H9 (cell line): ENCODE data around the gene BPIFB6. TPM values are rescaled to one million over a fixed set of nuclear protein-coding genes. Genes with fewer than 3 reads are reported as not detected.

Experiments used
- DNase-seq: peaks from one replicate; pipeline ENCODE4 v3.0.0-alpha.2; 2017
- H2AFZ ChIP-seq: one replicate; pipeline ENCODE4 v1.6.1; 2013; ENCODE audit warnings: mild to moderate bottlenecking, low read length, control low read depth, moderate library complexity
- H2AK5ac ChIP-seq: 2 replicates; pipeline ENCODE4 v1.6.1; 2013; ENCODE audit warnings: low read length, control low read depth, mixed read lengths; ENCODE audit not compliant: insufficient read length
- H2BK120ac ChIP-seq: one replicate; pipeline ENCODE4 v1.6.1; 2013; ENCODE audit warnings: low read depth, mild to moderate bottlenecking, low read length, control low read depth, inconsistent platforms; ENCODE audit not compliant: poor library complexity, severe bottlenecking
- H2BK12ac ChIP-seq: 2 replicates; pipeline ENCODE4 v1.6.1; 2013; ENCODE audit warnings: low read length, control low read depth, mixed read lengths, low read depth; ENCODE audit not compliant: insufficient read length
- H2BK15ac ChIP-seq: 2 replicates; pipeline ENCODE4 v1.6.1; 2013; ENCODE audit warnings: low read depth, low read length, control low read depth
- H2BK20ac ChIP-seq: one replicate; pipeline ENCODE4 v1.6.1; 2013; ENCODE audit warnings: low read depth, mild to moderate bottlenecking, low read length, control low read depth, inconsistent platforms; ENCODE audit not compliant: poor library complexity, severe bottlenecking
- H2BK5ac ChIP-seq: 2 replicates; pipeline ENCODE4 v1.6.1; 2013; ENCODE audit warnings: low read length, control low read depth, mixed read lengths; ENCODE audit not compliant: insufficient read length
- H3K14ac ChIP-seq: 2 replicates; pipeline ENCODE4 v1.6.1; 2013; ENCODE audit warnings: low read length, control low read depth; ENCODE audit not compliant: insufficient read depth
- H3K18ac ChIP-seq: 2 replicates; pipeline ENCODE4 v1.6.1; 2013; ENCODE audit warnings: low read depth, mild to moderate bottlenecking, mixed read lengths, low read length, control low read depth; ENCODE audit not compliant: insufficient read length
- H3K23ac ChIP-seq: 2 replicates; pipeline ENCODE4 v1.6.1; 2013; ENCODE audit warnings: low read length, control low read depth, mixed read lengths, low read depth; ENCODE audit not compliant: insufficient read length
- H3K23me2 ChIP-seq: 2 replicates; pipeline ENCODE4 v1.6.1; 2013; ENCODE audit warnings: low read depth, mild to moderate bottlenecking, mixed read lengths, low read length, control low read depth; ENCODE audit not compliant: insufficient read length, poor library complexity, severe bottlenecking
- H3K27ac ChIP-seq: 2 replicates; pipeline ENCODE4 v1.5.1; 2013; ENCODE audit warnings: low read length, control low read depth, mixed read lengths, low read depth; ENCODE audit not compliant: insufficient read length
- H3K27me3 ChIP-seq: 2 replicates; pipeline ENCODE4 v1.6.1; 2013; ENCODE audit warnings: low read length, control low read depth, inconsistent platforms; ENCODE audit not compliant: insufficient read depth
- H3K4ac ChIP-seq: 2 replicates; pipeline ENCODE4 v1.6.1; 2013; ENCODE audit warnings: low read depth, mild to moderate bottlenecking, control low read depth, inconsistent platforms, low read length, moderate library complexity
- H3K4me1 ChIP-seq: 2 replicates; pipeline ENCODE4 v1.6.1; 2013; ENCODE audit warnings: low read length, control low read depth, inconsistent platforms; ENCODE audit not compliant: insufficient read depth
- H3K4me2 ChIP-seq: 2 replicates; pipeline ENCODE4 v1.6.1; 2013; ENCODE audit warnings: low read length, control low read depth, mixed read lengths; ENCODE audit not compliant: insufficient read length, insufficient read depth
- H3K56ac ChIP-seq: 2 replicates; pipeline ENCODE4 v1.6.1; 2013; ENCODE audit warnings: low read depth, mild to moderate bottlenecking, mixed read lengths, low read length, control low read depth; ENCODE audit not compliant: insufficient read length
- H3K79me1 ChIP-seq: 2 replicates; pipeline ENCODE4 v1.6.1; 2013; ENCODE audit warnings: low read depth, mild to moderate bottlenecking, moderate library complexity, low read length, control low read depth, inconsistent platforms; ENCODE audit not compliant: insufficient read depth, poor library complexity, severe bottlenecking
- H3K79me2 ChIP-seq: 2 replicates; pipeline ENCODE4 v1.6.1; 2013; ENCODE audit warnings: low read length, control low read depth, inconsistent platforms; ENCODE audit not compliant: insufficient read depth
- H3K9ac ChIP-seq: 2 replicates; pipeline ENCODE4 v1.6.1; 2013; ENCODE audit warnings: low read length, control low read depth, mixed read lengths; ENCODE audit not compliant: insufficient read length; ENCODE audit errors: extremely low read depth
- H3K9me3 ChIP-seq: one replicate; pipeline ENCODE4 v1.6.1; 2013; ENCODE audit warnings: low read depth, low read length, inconsistent platforms; ENCODE audit not compliant: control insufficient read depth
- H3T11ph ChIP-seq: one replicate; pipeline ENCODE4 v1.6.1; 2013; ENCODE audit warnings: mild to moderate bottlenecking, low read length, control low read depth, inconsistent platforms
- H4K20me1 ChIP-seq: one replicate; pipeline ENCODE4 v1.6.1; 2013; ENCODE audit not compliant: control insufficient read depth, insufficient read length, insufficient read depth
- H4K5ac ChIP-seq: 2 replicates; pipeline ENCODE4 v1.6.1; 2013; ENCODE audit warnings: low read depth, mild to moderate bottlenecking, mixed read lengths, low read length, control low read depth; ENCODE audit not compliant: insufficient read length
- H4K8ac ChIP-seq: replicated peaks from 2 replicates; pipeline ENCODE4 v1.6.1; 2013; ENCODE audit warnings: low read length, control low read depth, mixed read lengths, low read depth; ENCODE audit not compliant: insufficient read length
- H4K91ac ChIP-seq: 2 replicates; pipeline ENCODE4 v1.6.1; 2013; ENCODE audit warnings: low read depth, mild to moderate bottlenecking, moderate library complexity, mixed read lengths, low read length, control low read depth; ENCODE audit not compliant: insufficient read length
- H3K27ac Mint-ChIP-seq, 3 experiments: 2 replicates in 2 of 3; 3 replicates in 1 of 3; pipeline ENCODE4 v1.8.0; 2020 to 2021; ENCODE audit warnings: mixed read lengths in 3 of 3, mild to moderate bottlenecking in 1 of 3, moderate library complexity in 1 of 3
- H3K27me3 Mint-ChIP-seq: 2 replicates; pipeline ENCODE4 v1.8.0; 2021; ENCODE audit warnings: low read depth, mild to moderate bottlenecking, moderate library complexity, mixed read lengths
- H3K36me3 Mint-ChIP-seq, 3 experiments: 2 replicates in 2 of 3; 3 replicates in 1 of 3; pipeline ENCODE4 v1.8.0; 2020 to 2021; ENCODE audit warnings: low read depth in 3 of 3, mixed read lengths in 3 of 3; ENCODE audit not compliant: insufficient read depth in 1 of 3
- H3K4me1 Mint-ChIP-seq, 2 experiments: 2 replicates each; pipeline ENCODE4 v1.8.0; 2020; ENCODE audit warnings: mixed read lengths in 2 of 2
- H3K4me3 Mint-ChIP-seq, 2 experiments: 2 replicates in 1 of 2; 3 replicates in 1 of 2; pipeline ENCODE4 v1.8.0; 2020 to 2021; ENCODE audit warnings: mild to moderate bottlenecking in 2 of 2, mixed read lengths in 2 of 2, moderate library complexity in 1 of 2
- H3K9me3 Mint-ChIP-seq, 2 experiments: 2 replicates in 1 of 2; 3 replicates in 1 of 2; pipeline ENCODE4 v1.8.0; 2020; ENCODE audit warnings: mild to moderate bottlenecking in 2 of 2, mixed read lengths in 2 of 2, moderate library complexity in 1 of 2
- WGBS: extraction: QIAGEN DNeasy Blood & Tissue Kit; methylation state at CpG from one replicate; pipeline ENCODE4 v1.1.7; 2013; ENCODE audit warnings: missing lambda C conversion rate, low lambda C conversion rate, mixed read lengths; ENCODE audit not compliant: insufficient read length; ENCODE audit errors: extremely low coverage; 5-methylcytosine and 5-hydroxymethylcytosine counted together
- total RNA-seq: library from RNA; stranded (reverse); gene quantifications from 2 replicates; pipeline ENCODE4 v1.2.1, GENCODE V29; 2021
- TF ChIP-seq, protein P1 (sequence below): fragments of 200-600 bp; sonication (generic); conservative IDR thresholded peaks from 3 replicates; pipeline ENCODE4 v1.8.0; 2021; ENCODE audit warnings: antibody characterized with exemption, mild to moderate bottlenecking

Gene BPIFB6
- total RNA-seq, 1 experiment from 2014 or later, result not detected

DNA sequence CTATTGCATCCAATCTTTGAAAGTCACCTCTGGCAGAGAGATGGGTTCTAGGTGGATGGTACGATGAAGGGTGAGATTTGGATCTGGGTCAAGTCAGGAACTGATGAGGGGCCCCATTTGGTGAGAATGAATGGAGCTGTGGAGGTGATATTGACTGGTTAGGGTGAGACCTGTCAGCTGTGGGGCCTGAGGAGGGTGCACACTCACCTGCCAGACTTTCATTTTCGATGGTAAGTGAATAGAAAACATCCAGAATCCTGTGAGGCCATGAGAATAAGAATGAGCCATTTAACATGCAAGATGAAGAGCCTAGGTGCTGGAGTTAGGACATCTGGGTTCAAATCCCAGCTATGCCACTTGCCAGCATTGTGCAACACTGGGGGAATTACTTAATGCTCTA, 34.0 kb upstream of the BPIFB6 start:
- H2AK5ac ChIP-seq, result no peak overlapping the region
- H3K9me3 ChIP-seq, result no peaks in the 10 kb centered on the region
- Mint-ChIP-seq H3K27me3 (peaks cover 9% of the 10 kb centered on the region), H3K9me3 (no peaks in the 10 kb centered on the region; a peak in 1 of 5 replicates), H3K4me3 (no peak overlapping the region), H3K36me3 (no peaks in the 10 kb centered on the region), H3K27ac (no peak overlapping the region), H3K4me1 (0 out of 4 replicates have a peak, but pooled peaks cover 0 to 2% of the 10 kb centered on the region in 2 experiments)
- no peak for DNase-seq
- H3K4ac ChIP-seq, result no peak overlapping the region
- no peak overlapping the region for H2BK12ac ChIP-seq
- no peak overlapping the region for H3K4me2 ChIP-seq
- no peak overlapping the region for H2BK5ac ChIP-seq
- no peak overlapping the region for H3K23ac ChIP-seq
- no peaks in the 10 kb centered on the region for H3K4me1 ChIP-seq
- H4K8ac ChIP-seq, result no peak overlapping the region
- no peak overlapping the region for H2BK120ac ChIP-seq
- H3T11ph ChIP-seq, result no peak overlapping the region
- no peaks in the 10 kb centered on the region for H3K27me3 ChIP-seq
- no peaks in the 10 kb centered on the region for H3K79me1 ChIP-seq
- no peak overlapping the region for H2AFZ ChIP-seq
- no peak overlapping the region for H2BK20ac ChIP-seq
- H3K56ac ChIP-seq, result no peak overlapping the region
- no peak overlapping the region for H2BK15ac ChIP-seq
- WGBS, result no CpG with 5 or more reads among the region's 2 CpGs
- no peak overlapping the region for H4K91ac ChIP-seq
- H3K79me2 ChIP-seq, result no peaks in the 10 kb centered on the region
- no peaks in the 10 kb centered on the region for H4K20me1 ChIP-seq
- no peak overlapping the region for H3K9ac ChIP-seq
- H3K14ac ChIP-seq, result no peak overlapping the region
- H4K5ac ChIP-seq, result no peak overlapping the region
- no peak overlapping the region for H3K18ac ChIP-seq
- H3K27ac ChIP-seq, result no peak overlapping the region
- TF ChIP-seq, protein P1, sequence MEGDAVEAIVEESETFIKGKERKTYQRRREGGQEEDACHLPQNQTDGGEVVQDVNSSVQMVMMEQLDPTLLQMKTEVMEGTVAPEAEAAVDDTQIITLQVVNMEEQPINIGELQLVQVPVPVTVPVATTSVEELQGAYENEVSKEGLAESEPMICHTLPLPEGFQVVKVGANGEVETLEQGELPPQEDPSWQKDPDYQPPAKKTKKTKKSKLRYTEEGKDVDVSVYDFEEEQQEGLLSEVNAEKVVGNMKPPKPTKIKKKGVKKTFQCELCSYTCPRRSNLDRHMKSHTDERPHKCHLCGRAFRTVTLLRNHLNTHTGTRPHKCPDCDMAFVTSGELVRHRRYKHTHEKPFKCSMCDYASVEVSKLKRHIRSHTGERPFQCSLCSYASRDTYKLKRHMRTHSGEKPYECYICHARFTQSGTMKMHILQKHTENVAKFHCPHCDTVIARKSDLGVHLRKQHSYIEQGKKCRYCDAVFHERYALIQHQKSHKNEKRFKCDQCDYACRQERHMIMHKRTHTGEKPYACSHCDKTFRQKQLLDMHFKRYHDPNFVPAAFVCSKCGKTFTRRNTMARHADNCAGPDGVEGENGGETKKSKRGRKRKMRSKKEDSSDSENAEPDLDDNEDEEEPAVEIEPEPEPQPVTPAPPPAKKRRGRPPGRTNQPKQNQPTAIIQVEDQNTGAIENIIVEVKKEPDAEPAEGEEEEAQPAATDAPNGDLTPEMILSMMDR, result no peak
- H3K23me2 ChIP-seq, result no peaks in the 10 kb centered on the region
